IMR-90 (cell line): ENCODE data around the gene ZNF385C. TPM values are rescaled to one million over a fixed set of nuclear protein-coding genes. Genes with fewer than 3 reads are reported as not detected.

ENCODE experiments used
- ATAC-seq: fragments of 200-7000 bp; cut with Tn5 transposase; 2 replicates; pipeline ENCODE4 v1.9.1; 2020; ENCODE audit warnings: low read depth, mild to moderate bottlenecking, moderate library complexity
- BruUV-seq: library from RNA; stranded (reverse); fragments of 400-500 nt; replicated peaks from 2 replicates; lab custom pipeline; 2021; lab: Mats Ljungman, UMichigan
- CTCF ChIA-PET: fragments of 300-600 bp; formaldehyde crosslinking; extraction: SDS; loops from one replicate; lab custom pipeline; 2021; ENCODE audit warnings: antibody characterized with exemption; lab: Yijun Ruan, JAX
- POLR2A ChIA-PET: fragments of 300-600 bp; sonication (Branson Sonifier 250); formaldehyde crosslinking; loops from one replicate; lab custom pipeline; 2022; ENCODE audit warnings: antibody characterized with exemption; ENCODE audit not compliant: unreplicated experiment; lab: Charles Lee
- DNase-seq: peaks from one replicate; pipeline ENCODE4 v3.0.0; 2013
- H2AFZ ChIP-seq: replicated peaks from 2 replicates; pipeline ENCODE3; 2013; ENCODE audit warnings: low read length, mild to moderate bottlenecking; ENCODE audit not compliant: poor library complexity
- H2AK5ac ChIP-seq: 2 replicates; pipeline ENCODE4 v1.6.1; 2013; ENCODE audit warnings: low read depth, low read length, inconsistent platforms
- H2AK9ac ChIP-seq: replicated peaks from 2 replicates; pipeline ENCODE3; 2013; ENCODE audit warnings: mild to moderate bottlenecking, low read depth, low read length, moderate library complexity; ENCODE audit not compliant: poor library complexity
- H2BK120ac ChIP-seq: 2 replicates; pipeline ENCODE4 v1.6.1; 2013; ENCODE audit warnings: low read depth, low read length, inconsistent platforms
- H2BK15ac ChIP-seq: 3 replicates; pipeline ENCODE4 v1.6.1; 2013; ENCODE audit warnings: low read depth, low read length, inconsistent platforms
- H2BK20ac ChIP-seq: 2 replicates; pipeline ENCODE4 v1.6.1; 2013; ENCODE audit warnings: low read depth, mild to moderate bottlenecking, inconsistent platforms, low read length, moderate library complexity
- H2BK5ac ChIP-seq: 2 replicates; pipeline ENCODE4 v1.6.1; 2013; ENCODE audit warnings: mild to moderate bottlenecking, low read depth, low read length, inconsistent platforms; ENCODE audit not compliant: poor library complexity, severe bottlenecking
- H3K14ac ChIP-seq: replicated peaks from 2 replicates; pipeline ENCODE4 v1.6.1; 2013; ENCODE audit warnings: low read depth, low read length, inconsistent platforms
- H3K18ac ChIP-seq: 2 replicates; pipeline ENCODE4 v1.6.1; 2013; ENCODE audit warnings: low read depth, low read length, control low read depth
- H3K23ac ChIP-seq: 2 replicates; pipeline ENCODE4 v1.6.1; 2013; ENCODE audit warnings: low read depth, low read length, inconsistent platforms
- H3K27ac ChIP-seq: 2 replicates; pipeline ENCODE4 v1.5.1; 2013; ENCODE audit warnings: mild to moderate bottlenecking, control low read depth, low read length; ENCODE audit not compliant: insufficient read depth
- H3K27me3 ChIP-seq: 2 replicates; pipeline ENCODE4 v1.6.1; 2013; ENCODE audit warnings: low read length; ENCODE audit not compliant: control insufficient read depth, insufficient read depth
- H3K36me3 ChIP-seq: 2 replicates; pipeline ENCODE4 v1.6.1; 2013; ENCODE audit warnings: low read length, mixed read lengths; ENCODE audit not compliant: control insufficient read depth, insufficient read depth
- H3K4ac ChIP-seq: 2 replicates; pipeline ENCODE4 v1.6.1; 2013; ENCODE audit warnings: low read depth, low read length, inconsistent platforms
- H3K4me1 ChIP-seq: 2 replicates; pipeline ENCODE4 v1.6.1; 2013; ENCODE audit warnings: low read length, mixed read lengths; ENCODE audit not compliant: control insufficient read depth, insufficient read depth
- H3K4me2 ChIP-seq: 2 replicates; pipeline ENCODE4 v1.6.1; 2013; ENCODE audit warnings: low read depth, mild to moderate bottlenecking, control low read depth, low read length, moderate library complexity
- H3K4me3 ChIP-seq: 2 replicates; pipeline ENCODE4 v1.5.1; 2013; ENCODE audit warnings: low read depth, mild to moderate bottlenecking, control low read depth, low read length, moderate library complexity; ENCODE audit not compliant: insufficient read depth
- H3K56ac ChIP-seq: 2 replicates; pipeline ENCODE4 v1.6.1; 2013; ENCODE audit warnings: low read length, inconsistent platforms; ENCODE audit not compliant: insufficient read depth; ENCODE audit errors: extremely low read depth
- H3K79me1 ChIP-seq, 2 experiments: 2 replicates each; pipeline ENCODE4 v1.6.1; 2013; ENCODE audit warnings: low read length in 2 of 2, inconsistent platforms in 1 of 2, low read depth in 1 of 2
- H3K9ac ChIP-seq: 2 replicates; pipeline ENCODE4 v1.6.1; 2013; ENCODE audit warnings: low read depth, low read length, control low read depth
- H3K9me1 ChIP-seq: 2 replicates; pipeline ENCODE4 v1.6.1; 2013; ENCODE audit warnings: low read length, inconsistent platforms; ENCODE audit not compliant: insufficient read depth
- H3K9me3 ChIP-seq: 2 replicates; pipeline ENCODE4 v1.6.1; 2013; ENCODE audit warnings: low read length; ENCODE audit not compliant: control insufficient read depth, insufficient read depth
- H4K20me1 ChIP-seq: 2 replicates; pipeline ENCODE4 v1.6.1; 2013; ENCODE audit warnings: low read length, inconsistent platforms; ENCODE audit not compliant: insufficient read depth
- H4K5ac ChIP-seq: 2 replicates; pipeline ENCODE4 v1.6.1; 2013; ENCODE audit warnings: mild to moderate bottlenecking, low read depth, low read length, control low read depth
- H4K8ac ChIP-seq, 2 experiments: 2 replicates each; pipeline ENCODE4 v1.6.1; 2013; ENCODE audit warnings: low read depth in 2 of 2, low read length in 2 of 2, control low read depth in 1 of 2, inconsistent platforms in 1 of 2
- H4K91ac ChIP-seq: 2 replicates; pipeline ENCODE4 v1.6.1; 2013; ENCODE audit warnings: low read depth, low read length, inconsistent platforms; ENCODE audit not compliant: insufficient read depth
- BHLHE40 ChIP-seq: fragments of 150-350 bp; IDR thresholded peaks from 2 replicates; pipeline ENCODE4 v1.6.1; 2016; ENCODE audit warnings: mild to moderate bottlenecking, low read depth, low read length
- CEBPB ChIP-seq: IDR thresholded peaks from 2 replicates; pipeline ENCODE4 v1.6.1; 2012; ENCODE audit warnings: low read depth, low read length, improper control_type of control experiment
- CTCF ChIP-seq: conservative IDR thresholded peaks from 2 replicates; pipeline ENCODE4 v1.5.1; 2012; ENCODE audit warnings: mild to moderate bottlenecking, low read depth, low read length, improper control_type of control experiment
- ELK1 ChIP-seq: fragments of 150-350 bp; IDR thresholded peaks from 2 replicates; pipeline ENCODE4 v1.6.1; 2016; ENCODE audit warnings: low read depth, mild to moderate bottlenecking, low read length, moderate library complexity, borderline replicate concordance
- NFE2L2 ChIP-seq: fragments of 150-350 bp; IDR thresholded peaks from 2 replicates; pipeline ENCODE4 v1.6.1; 2016; ENCODE audit warnings: low read depth, mild to moderate bottlenecking, low read length
- POLR2A ChIP-seq: IDR thresholded peaks from 2 replicates; pipeline ENCODE4 v1.6.1; 2012; ENCODE audit warnings: mild to moderate bottlenecking, low read depth, low read length
- RAD21 ChIP-seq: IDR thresholded peaks from 2 replicates; pipeline ENCODE4 v1.6.1; 2012; ENCODE audit warnings: low read length, improper control_type of control experiment
- RFX5 ChIP-seq: IDR thresholded peaks from 2 replicates; pipeline ENCODE4 v1.8.0; 2012; ENCODE audit warnings: low read depth, mild to moderate bottlenecking, low read length, moderate library complexity
- WGBS, 2 experiments: methylation state at CpG; one replicate each; pipeline versions ENCODE4 v1.1.5 to v1.1.7; 2013; ENCODE audit warnings: missing lambda C conversion rate in 2 of 2; ENCODE audit not compliant: insufficient read length in 1 of 2; ENCODE audit errors: extremely low coverage in 2 of 2; 5-methylcytosine and 5-hydroxymethylcytosine counted together
- dilution Hi-C: fragments of 300-500 bp; cut with HindIII; formaldehyde crosslinking; loops from one replicate; pipeline ENCODE4 v1.14.3; 2018; ENCODE audit warnings: low sequenced_read_pairs; ENCODE audit not compliant: unreplicated experiment
- in situ Hi-C: fragments of 300-500 bp; cut with MboI; formaldehyde crosslinking; loops from 3 replicates; pipeline ENCODE4 v1.14.3; 2019; ENCODE audit warnings: low sequenced_read_pairs, inconsistent platforms, mixed read lengths
- intact Hi-C: fragments of 100-400 bp; cut with micrococcal nuclease; formaldehyde crosslinking; loops from 2 replicates; pipeline ENCODE4 v1.10.0; 2022
- polyA plus RNA-seq, 3 experiments: library from polyadenylated mRNA; depleted of rRNA; stranded (reverse); fragments of >200 nt; gene quantifications; 2 replicates each; pipeline ENCODE4 v1.2.3, GENCODE V29; 2012; ENCODE audit warnings: low replicate concordance in 1 of 3
- total RNA-seq: library from RNA; depleted of rRNA; stranded (reverse); fragments of >200 nt; gene quantifications from 2 replicates; pipeline ENCODE4 v1.2.3, GENCODE V29; 2012

The ZNF385C gene
- total and polyA plus RNA-seq, 2 of the 4 experiments (the other 2 are of a cell fraction), result not detected

GRCh38 chr17:42062681-42063080, 35.6 kb downstream of the ZNF385C start:
- POLR2A ChIA-PET, result no interaction called here
- Histone ChIP-seq H3K14ac (no peak overlapping the region), H3K36me3 (no peaks in the 10 kb centered on the region), H3K4me3 (no peak overlapping the region), H3K9me3 (no peaks in the 10 kb centered on the region), H4K91ac (no peak overlapping the region), H3K9me1 (no peaks in the 10 kb centered on the region), H3K79me1 (no peaks in the 10 kb centered on the region), H2AFZ (no peak overlapping the region), H3K56ac (no peak overlapping the region), H4K8ac (no peak overlapping the region), H2AK5ac (no peak overlapping the region), H3K4ac (no peak overlapping the region), H3K9ac (no peak overlapping the region), H4K5ac (no peak overlapping the region), H3K4me1 (no peaks in the 10 kb centered on the region), H2BK20ac (no peak overlapping the region), H2BK5ac (no peak overlapping the region), H4K20me1 (no peaks in the 10 kb centered on the region; the same call in 1 of the 2 replicates), H3K27me3 (peaks cover 48% of the 10 kb centered on the region), H3K27ac (no peak overlapping the region), H3K23ac (no peak overlapping the region), H2AK9ac (no peak overlapping the region), H3K4me2 (no peak overlapping the region), H2BK15ac (no peak overlapping the region), H2BK120ac (no peak overlapping the region), H3K18ac (no peak overlapping the region)
- ATAC-seq (no peak), DNase-seq (no peak)
- in situ Hi-C loops, result no loop called here
- TF ChIP-seq NFE2L2 (no peak), CEBPB (no peak), CTCF (no peak), POLR2A (no peak), BHLHE40 (no peak), RFX5 (no peak), ELK1 (no peak), RAD21 (no peak)
- intact Hi-C loops, result no loop called here
- 75% methylated on average over 5 of the region's 14 CpGs; no CpG with 5 or more reads in 1 of the 2 experiments for WGBS, 2 experiments
- no TSS peak for BruUV-seq
- CTCF ChIA-PET, result no interaction called here
- dilution Hi-C loops, result no loop called here
